ENCODE data around the gene PITPNC1. TPM values are rescaled to one million over a fixed set of nuclear protein-coding genes. Genes with fewer than 3 reads are reported as not detected.
"Not testable (repeated sequence)": the region's sequence is repeated elsewhere in the genome, so short reads cannot be mapped to it uniquely, and the experiment has no call there.

Gene PITPNC1
- total RNA-seq, 1 donor from 2014 or later = 7.3 TPM

- no peak for DNase-seq (ENCODE audit: low read depth, low spot score)
Observed at GRCh38 chr17:67619555-67619954, 242.5 kb downstream of the PITPNC1 start.

DNA sequence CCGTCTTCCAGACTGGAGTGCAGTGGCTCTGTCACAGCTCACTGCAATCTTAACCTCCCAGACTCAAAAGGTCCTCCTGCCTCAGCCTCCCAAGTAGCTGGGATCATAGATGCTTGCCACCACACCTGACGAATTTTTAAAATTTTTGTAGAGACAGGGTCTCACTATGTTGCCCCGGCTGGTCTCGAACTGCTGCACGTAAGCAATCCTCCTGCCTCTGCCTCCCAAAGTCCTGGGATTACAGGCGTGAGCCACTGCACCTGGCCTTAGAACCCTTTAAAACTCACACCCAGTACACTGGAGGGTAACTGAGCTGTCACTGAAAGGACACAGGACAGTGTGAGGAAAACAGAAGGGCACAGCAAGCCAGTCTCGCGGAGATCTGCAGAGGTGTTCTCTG is 243.0 kb downstream of the PITPNC1 start:
- DNase-seq (ENCODE audit: low read depth, low spot score) = no peak

DNA sequence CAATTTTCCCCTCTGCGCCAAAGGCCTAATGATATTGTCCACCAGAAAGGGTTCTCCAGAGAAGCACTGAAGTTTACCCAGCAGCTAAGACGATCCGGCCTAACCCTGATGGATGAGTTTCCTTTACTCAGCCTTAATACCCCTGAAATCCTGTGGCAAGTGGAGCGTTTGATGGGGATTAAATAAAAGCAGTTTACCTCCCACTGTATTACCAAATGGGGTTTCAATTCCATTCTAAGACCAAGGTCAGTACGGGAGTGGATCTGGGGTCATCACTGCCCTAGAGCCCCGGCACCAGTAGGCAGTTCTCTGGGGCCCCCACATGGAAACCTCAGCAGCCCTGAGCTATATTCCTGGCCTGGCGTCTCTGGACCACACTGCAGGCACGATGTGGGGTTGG is 243.6 kb downstream of the PITPNC1 start:
- no peak for DNase-seq (ENCODE audit: low read depth, low spot score)

DNA sequence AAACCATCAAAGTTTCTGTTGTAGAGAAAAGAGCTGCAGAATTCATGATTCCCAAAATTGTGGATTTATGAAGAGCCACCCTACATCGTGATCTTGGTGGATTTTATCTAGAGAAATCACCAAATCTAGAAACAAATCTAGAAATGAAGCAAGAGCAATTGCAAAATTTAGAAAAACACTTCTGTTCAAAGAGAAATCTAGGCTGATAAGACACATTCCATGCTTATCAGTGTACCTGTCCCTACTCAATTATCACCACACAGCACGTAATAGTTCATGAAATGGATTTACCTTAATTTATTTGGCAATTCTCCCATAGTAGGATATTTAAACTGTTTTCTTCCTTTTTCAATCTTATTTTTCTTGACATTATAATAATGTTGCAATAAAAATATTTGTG is 246.7 kb downstream of the PITPNC1 start:
- no peak for DNase-seq (ENCODE audit: low read depth, low spot score)

DNA sequence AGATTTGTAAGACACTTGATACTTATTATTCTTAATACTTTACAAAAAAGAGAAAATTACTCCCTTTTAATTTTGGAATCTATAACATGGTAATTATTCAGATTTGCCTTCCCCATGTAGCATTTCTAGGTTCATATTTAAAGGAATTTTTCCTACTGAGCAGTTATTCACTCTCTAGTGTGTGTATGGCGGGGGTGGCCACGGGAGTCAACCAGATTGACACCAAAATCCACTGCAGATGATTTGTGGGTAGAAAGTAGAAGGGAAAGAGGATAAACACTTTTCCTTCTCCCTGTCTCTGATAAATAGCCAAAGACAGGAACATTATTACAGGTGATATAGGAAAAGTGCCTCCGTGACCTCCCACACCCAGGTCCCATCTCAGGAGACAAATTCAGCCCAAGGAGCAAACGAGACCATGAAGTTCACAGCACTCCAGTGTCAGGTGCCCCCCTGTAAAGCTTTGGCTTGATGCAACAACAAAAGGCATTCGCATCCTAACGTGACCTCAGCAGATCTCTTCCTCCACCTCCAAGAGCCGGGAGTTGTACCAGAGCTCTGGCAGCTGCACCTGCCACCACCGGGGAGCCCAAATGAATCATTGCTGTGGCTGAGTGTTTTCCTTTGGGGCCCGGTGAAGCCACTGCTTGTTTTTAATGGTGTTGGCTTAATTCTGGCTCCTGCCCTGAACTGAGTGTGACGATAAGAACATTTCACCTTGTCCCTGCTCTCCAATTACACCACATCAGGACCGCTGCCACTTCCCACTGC is 248.0 kb downstream of the PITPNC1 start:
- no peak for DNase-seq (ENCODE audit: low read depth, low spot score)

- DNase-seq (ENCODE audit: low read depth, low spot score) = no peak
Observed at GRCh38 chr17:67625971-67626370, 248.9 kb downstream of the PITPNC1 start.

DNA sequence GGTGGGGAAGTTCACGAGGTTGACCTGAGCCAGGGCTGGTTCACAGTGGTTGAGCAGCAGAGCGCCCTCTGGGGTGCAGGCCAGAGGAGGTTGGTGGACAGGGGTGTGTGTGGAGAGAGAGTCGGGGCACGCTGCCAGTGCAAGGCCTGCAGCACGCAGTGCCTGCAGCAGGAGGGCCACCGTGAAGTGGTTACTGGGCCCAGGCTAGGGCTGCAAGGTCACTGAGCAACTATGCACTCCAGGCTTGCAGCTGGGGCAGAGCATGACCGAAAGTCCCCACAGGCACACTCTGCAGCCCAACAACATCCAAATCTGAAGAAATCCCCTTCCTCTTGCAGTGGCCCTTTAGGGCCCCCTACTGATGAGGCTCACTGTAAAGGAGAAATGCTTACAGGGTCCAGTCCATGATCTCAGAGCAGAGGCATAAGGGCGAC is 251.5 kb downstream of the PITPNC1 start:
- no peak for DNase-seq (ENCODE audit: low read depth, low spot score)

- no peak for DNase-seq (ENCODE audit: low read depth, low spot score)
Observed at GRCh38 chr17:67629971-67630320, 252.9 kb downstream of the PITPNC1 start.

DNA sequence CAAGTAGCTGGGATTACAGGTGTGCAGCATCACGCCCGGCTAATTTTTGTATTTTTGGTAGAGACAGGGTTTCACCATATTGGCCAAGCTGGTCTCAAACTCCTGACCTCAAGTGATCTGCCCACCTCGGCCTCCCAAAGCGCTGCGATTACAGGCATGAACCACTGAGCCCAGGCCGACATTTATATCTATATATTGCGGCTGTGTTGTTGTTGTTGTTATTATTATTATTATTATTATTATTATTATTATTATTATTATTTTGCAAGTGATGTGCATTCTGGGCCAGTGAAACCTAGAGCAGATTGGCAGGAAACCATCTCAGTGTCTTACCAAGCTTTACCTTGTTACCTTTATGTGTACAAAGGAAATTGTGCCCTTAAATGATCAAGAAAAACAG is 253.8 kb downstream of the PITPNC1 start:
- DNase-seq (ENCODE audit: low read depth, low spot score) = not testable (repeated sequence)

DNA sequence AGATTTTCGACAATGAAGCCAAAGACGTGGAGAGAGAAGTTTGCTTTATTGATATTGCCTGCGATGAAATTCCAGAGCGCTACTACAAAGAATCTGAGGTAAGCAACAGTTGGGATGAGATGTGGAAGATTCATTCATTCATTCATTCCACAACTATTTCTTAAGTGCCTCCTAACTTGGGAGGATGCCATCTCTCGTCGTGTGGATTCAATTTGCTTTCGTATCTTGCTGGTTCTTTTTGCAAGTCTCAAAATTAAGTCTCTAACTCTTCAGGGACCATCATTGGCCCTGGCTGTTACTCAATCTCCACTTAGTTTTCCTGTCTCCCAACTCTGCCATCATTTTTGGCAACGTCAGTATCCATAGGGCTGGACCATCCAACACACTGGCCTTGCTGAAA is 255.1 kb downstream of the PITPNC1 start:
- no peak for DNase-seq (ENCODE audit: low read depth, low spot score)

GRCh38 chr17:67633751-67634211 is 256.7 kb downstream of the PITPNC1 start:
- peak; percentile 71 for DNase-seq (ENCODE audit: low read depth, low spot score)

- DNase-seq (ENCODE audit: low read depth, low spot score) = no peak
Observed at GRCh38 chr17:67635681-67636080, 258.6 kb downstream of the PITPNC1 start.

DNA sequence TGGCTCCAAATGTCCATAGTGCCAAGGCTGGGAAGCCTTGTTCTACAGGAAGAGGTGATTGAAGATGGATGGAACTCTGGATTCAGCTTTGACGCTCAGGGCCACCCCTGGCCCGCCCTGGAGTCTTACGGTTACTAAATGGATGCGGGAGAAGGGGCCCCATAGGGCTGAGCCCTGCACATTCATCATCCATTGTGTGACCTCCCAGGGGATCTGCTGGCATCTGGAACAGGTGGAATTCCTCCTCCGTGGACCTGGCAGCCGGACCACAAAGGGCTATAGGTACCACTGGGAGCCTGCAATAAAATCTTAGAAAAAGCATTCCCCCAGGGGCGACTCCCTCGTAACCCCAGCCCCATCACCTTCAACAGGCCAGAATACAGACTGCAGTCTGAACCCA is 259.2 kb downstream of the PITPNC1 start:
- no peak for DNase-seq (ENCODE audit: low read depth, low spot score)

DNA sequence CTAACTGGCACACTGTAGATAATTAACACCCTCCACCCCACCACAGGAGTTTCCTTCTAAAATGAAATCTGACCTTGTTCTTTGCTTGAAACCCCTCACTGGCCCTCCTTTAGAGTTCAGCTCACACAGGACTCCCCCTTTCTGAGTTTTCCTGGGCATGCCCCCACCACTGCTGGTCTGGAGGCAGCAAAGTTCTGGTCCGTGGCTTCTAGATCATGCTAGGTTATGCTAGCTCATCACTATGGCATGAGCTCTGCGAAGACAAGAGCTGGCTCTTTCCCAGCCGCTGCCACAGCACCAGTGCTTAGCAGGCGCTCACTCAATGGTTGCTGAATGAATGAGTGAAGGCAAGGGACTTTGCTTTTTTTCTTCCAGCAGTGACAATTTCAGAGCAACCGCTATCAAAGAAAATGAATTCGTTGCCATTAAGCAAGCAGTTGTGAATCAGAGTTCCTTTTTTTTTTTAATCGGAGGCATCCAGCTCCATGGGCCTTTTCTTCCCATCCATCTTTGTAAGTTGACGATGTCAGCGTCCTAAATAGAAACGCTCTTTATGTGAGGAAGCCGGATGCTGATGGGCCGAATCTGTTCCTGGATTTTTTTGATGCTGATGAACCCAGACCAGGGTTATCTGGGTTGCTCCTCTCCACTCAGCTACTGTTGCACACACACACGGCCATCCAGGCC is 259.9 kb downstream of the PITPNC1 start:
- no peak for DNase-seq (ENCODE audit: low read depth, low spot score)

DNA sequence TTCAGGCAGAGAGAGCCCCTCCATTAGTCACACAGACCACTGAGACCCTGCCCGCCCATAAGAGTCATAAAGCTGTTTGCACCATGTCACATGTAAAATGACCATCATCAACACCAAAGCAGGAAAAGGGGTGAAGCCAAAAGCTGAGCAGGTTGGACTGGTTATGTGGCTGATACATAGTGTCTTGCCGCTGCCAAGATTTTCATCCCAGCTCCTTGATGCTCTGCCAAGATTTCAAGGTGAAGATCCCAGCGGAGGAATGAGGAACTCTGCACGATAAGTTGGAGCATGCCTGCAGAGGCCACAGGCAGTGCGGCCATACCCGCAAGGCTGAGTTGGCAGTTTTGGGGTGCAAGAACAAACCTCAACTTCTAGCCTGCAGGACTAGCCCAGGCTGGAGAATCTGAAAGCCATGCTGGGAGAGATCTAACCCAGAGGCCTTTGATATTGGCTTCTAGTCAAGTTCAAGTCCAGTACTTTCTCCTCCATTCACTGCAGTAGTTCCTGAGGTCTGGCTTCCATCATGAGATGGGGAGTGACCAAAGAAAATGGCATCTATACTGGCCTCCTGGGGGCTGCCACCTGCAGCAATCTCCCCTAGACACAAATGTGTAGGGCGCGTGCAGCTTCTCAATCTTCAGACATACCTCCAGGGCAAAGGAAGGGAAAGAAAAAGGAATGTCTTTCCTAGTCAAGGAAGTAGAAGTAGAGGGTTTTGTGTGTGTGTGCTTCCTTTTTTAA is 261.0 kb downstream of the PITPNC1 start:
- DNase-seq (ENCODE audit: low read depth, low spot score) = no peak

- no peak for DNase-seq (ENCODE audit: low read depth, low spot score)
Observed at GRCh38 chr17:67638871-67639270, 261.8 kb downstream of the PITPNC1 start.

GRCh38 chr17:67639555-67639954 is 262.5 kb downstream of the PITPNC1 start:
- no peak for DNase-seq (ENCODE audit: low read depth, low spot score)

- DNase-seq (ENCODE audit: low read depth, low spot score) = no peak
Observed at GRCh38 chr17:67639979-67640378, 262.9 kb downstream of the PITPNC1 start.

- no peak for DNase-seq (ENCODE audit: low read depth, low spot score)
Observed at GRCh38 chr17:67642488-67642887, 265.4 kb downstream of the PITPNC1 start.

- no peak for DNase-seq (ENCODE audit: low read depth, low spot score)
Observed at GRCh38 chr17:67644061-67644460, 267.0 kb downstream of the PITPNC1 start.

DNA sequence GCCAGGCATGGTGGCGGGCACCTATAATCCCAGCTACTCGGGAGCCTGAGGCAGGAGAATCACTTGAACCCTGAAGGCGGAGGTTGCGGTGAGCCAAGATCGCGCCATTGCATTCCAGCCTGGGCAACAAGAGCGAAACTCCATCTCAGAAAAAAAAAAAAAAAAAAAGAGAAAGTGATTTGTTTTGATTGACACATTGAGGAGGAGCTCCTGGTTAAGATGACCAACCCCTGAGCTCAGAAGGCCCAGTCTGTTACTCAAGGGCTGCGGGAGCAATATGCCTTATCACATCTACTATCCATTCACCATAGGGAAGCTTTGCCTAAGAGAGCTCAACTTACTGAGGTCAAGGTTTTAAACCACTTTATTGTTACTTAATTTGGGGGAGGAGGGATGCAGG is 268.1 kb downstream of the PITPNC1 start:
- not testable (repeated sequence) for DNase-seq (ENCODE audit: low read depth, low spot score)

- DNase-seq (ENCODE audit: low read depth, low spot score) = no peak
Observed at GRCh38 chr17:67646472-67646871, 269.4 kb downstream of the PITPNC1 start.
